Esophagus muscularis mucosa (tissue), 4 donors: ENCODE results near the gene OTOGL. TPM values are rescaled to one million over a fixed set of nuclear protein-coding genes. Genes with fewer than 3 reads are reported as not detected.

Experiments used
- DNase-seq: peaks from one replicate; pipeline ENCODE4 v3.0.0-alpha.2; 2017; ENCODE audit errors: extremely low spot score
- H3K27ac ChIP-seq, 4 donors: fragments of 200-600 bp; sonication (generic); replicated peaks in 1 of 4; 1 replicate in 3 of 4; 2 replicates in 1 of 4; pipeline ENCODE4 v1.5.1; 2016 to 2019; ENCODE audit warnings: mild to moderate bottlenecking in 1 of 4
- H3K27me3 ChIP-seq, 4 donors: fragments of 200-600 bp; sonication (generic); one replicate each; pipeline versions ENCODE4 v1.5.1 to v1.6.0; 2016 to 2019
- H3K36me3 ChIP-seq, 4 donors: fragments of 200-600 bp; sonication (generic); one replicate each; pipeline ENCODE4 v1.5.1; 2016 to 2019
- H3K4me1 ChIP-seq, 4 donors: fragments of 200-600 bp; sonication (generic); one replicate each; pipeline ENCODE4 v1.5.1; 2016 to 2019
- H3K4me3 ChIP-seq, 4 donors: fragments of 200-600 bp; sonication (generic); 1 replicate in 2 of 4; 2 replicates in 2 of 4; pipeline ENCODE4 v1.5.1; 2016 to 2019; ENCODE audit warnings: mild to moderate bottlenecking in 4 of 4, moderate library complexity in 1 of 4
- H3K9me3 ChIP-seq, 4 donors: fragments of 200-600 bp; sonication (generic); 1 replicate in 3 of 4; 2 replicates in 1 of 4; pipeline ENCODE4 v1.5.1; 2016 to 2019
- EP300 ChIP-seq: sonication (generic); formaldehyde crosslinking; IDR thresholded peaks from one replicate; pipeline ENCODE4 v1.6.1; 2017; ENCODE audit warnings: antibody characterized with exemption
- POLR2A ChIP-seq: fragments of 450-650 bp; IDR thresholded peaks from one replicate; pipeline ENCODE4 v1.6.1; 2017; ENCODE audit warnings: antibody characterized with exemption, moderate library complexity, mild to moderate bottlenecking, low read depth
- POLR2AphosphoS5 ChIP-seq, 2 donors: sonication (generic); formaldehyde crosslinking; IDR thresholded peaks; one replicate each; pipeline ENCODE4 v1.6.1; 2017; ENCODE audit warnings: antibody characterized with exemption in 2 of 2
- WGBS: methylation state at CpG from one replicate; pipeline ENCODE4 v1.1.5; 2018; 5-methylcytosine and 5-hydroxymethylcytosine counted together
- intact Hi-C: fragments of 100-400 bp; cut with DNase I; formaldehyde crosslinking; loops from one replicate; pipeline ENCODE4 v1.15.1; 2023
- total RNA-seq, 4 donors: library from RNA; depleted of rRNA; stranded (reverse); fragments of >200 nt; gene quantifications; one replicate each; pipeline versions ENCODE4 v1.1.0 to v1.2.1, GENCODE V29; 2016
- TF ChIP-seq, protein P1 (sequence below), 3 experiments: fragments of 200-600 bp in 2 of 3; fragments of 450-650 bp in 1 of 3; sonication (generic) in 2 of 3; IDR thresholded peaks; one replicate each; pipeline ENCODE4 v1.5.1; 2017 to 2019; ENCODE audit warnings: antibody characterized with exemption in 3 of 3, mild to moderate bottlenecking in 2 of 3, moderate library complexity in 1 of 3

Gene OTOGL
- total RNA-seq, 4 donors from 2014 or later, result 0.83 to 2.0 (median 1.6) TPM

DNA sequence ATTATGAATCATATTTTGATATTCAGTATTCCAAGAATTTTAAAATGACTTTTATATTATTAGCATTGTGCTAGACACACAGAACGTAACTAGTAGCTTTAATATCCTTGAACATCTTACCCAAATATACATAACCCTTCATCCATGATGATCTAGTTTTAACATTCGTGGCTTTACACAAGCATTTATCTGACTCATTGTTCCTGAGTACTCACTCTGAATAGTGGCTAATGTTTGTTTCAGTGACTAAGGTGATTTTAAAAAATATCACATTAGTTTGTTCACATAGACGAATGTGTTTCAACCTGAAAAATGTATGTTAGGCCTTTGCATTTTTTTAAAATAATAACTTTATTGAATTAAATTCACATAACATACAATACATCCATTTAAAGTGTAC, 264.7 kb downstream of the OTOGL start:
- H3K4me3 ChIP-seq, result no peak overlapping the region
- H3K27ac ChIP-seq, result no peak overlapping the region
- H3K36me3 ChIP-seq, result no peaks in the 10 kb centered on the region
- H3K9me3 ChIP-seq, result no peaks in the 10 kb centered on the region
- no peaks in the 10 kb centered on the region for H3K4me1 ChIP-seq
- 88% methylated on average over 3 of the region's 3 CpGs for WGBS
- TF ChIP-seq POLR2A (no peak), EP300 (no peak), POLR2AphosphoS5 (IDR thresholded peaks at IDR 0.05) (no peak)
- TF ChIP-seq, protein P1, sequence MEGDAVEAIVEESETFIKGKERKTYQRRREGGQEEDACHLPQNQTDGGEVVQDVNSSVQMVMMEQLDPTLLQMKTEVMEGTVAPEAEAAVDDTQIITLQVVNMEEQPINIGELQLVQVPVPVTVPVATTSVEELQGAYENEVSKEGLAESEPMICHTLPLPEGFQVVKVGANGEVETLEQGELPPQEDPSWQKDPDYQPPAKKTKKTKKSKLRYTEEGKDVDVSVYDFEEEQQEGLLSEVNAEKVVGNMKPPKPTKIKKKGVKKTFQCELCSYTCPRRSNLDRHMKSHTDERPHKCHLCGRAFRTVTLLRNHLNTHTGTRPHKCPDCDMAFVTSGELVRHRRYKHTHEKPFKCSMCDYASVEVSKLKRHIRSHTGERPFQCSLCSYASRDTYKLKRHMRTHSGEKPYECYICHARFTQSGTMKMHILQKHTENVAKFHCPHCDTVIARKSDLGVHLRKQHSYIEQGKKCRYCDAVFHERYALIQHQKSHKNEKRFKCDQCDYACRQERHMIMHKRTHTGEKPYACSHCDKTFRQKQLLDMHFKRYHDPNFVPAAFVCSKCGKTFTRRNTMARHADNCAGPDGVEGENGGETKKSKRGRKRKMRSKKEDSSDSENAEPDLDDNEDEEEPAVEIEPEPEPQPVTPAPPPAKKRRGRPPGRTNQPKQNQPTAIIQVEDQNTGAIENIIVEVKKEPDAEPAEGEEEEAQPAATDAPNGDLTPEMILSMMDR (IDR thresholded peaks at IDR 0.05), result no peak
- H3K27me3 ChIP-seq, result no peaks in the 10 kb centered on the region
- intact Hi-C loops, result no loop called here
- no peak for DNase-seq

DNA sequence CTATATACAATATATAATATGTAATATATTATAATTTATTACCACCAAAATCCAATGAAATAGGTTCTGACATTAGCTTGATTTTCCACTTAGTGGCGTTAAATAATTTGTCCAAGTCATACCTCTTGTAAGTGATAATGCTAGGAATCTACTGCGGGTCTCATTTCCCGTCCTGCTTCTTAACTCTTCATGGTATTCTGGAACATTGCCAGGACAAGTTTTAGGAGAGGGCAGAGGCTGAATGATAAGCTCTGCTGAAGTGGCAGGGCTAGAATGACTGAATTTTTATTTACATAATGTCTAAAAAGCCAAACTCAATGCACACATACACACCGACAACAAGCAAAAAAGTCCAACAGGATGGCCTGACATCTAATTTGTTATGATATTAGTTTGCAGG, 274.3 kb downstream of the OTOGL start:
- Histone ChIP-seq H3K27ac (no peak overlapping the region), H3K4me3 (no peak overlapping the region), H3K27me3 (no peaks in the 10 kb centered on the region), H3K36me3 (no peaks in the 10 kb centered on the region), H3K4me1 (no peaks in the 10 kb centered on the region), H3K9me3 (no peaks in the 10 kb centered on the region)
- WGBS, result 81% methylated on average over 4 of the region's 4 CpGs
- no peak for DNase-seq
- intact Hi-C loops, result no loop called here
- TF ChIP-seq EP300 (no peak), POLR2AphosphoS5 (IDR thresholded peaks at IDR 0.05) (no peak), POLR2A (no peak)
- TF ChIP-seq, protein P1 (IDR thresholded peaks at IDR 0.05), result no peak

- intact Hi-C loops, result no loop called here
- H3K9me3 ChIP-seq, result no peaks in the 10 kb centered on the region
- DNase-seq, result no peak
- no peak overlapping the region for H3K27ac ChIP-seq
- no peaks in the 10 kb centered on the region for H3K27me3 ChIP-seq
- TF ChIP-seq, protein P1 (IDR thresholded peaks at IDR 0.05), result no peak
- no peak for TF ChIP-seq EP300
- TF ChIP-seq POLR2AphosphoS5 (IDR thresholded peaks at IDR 0.05), result no peak
- TF ChIP-seq POLR2A, result no peak
- H3K36me3 ChIP-seq, result no peaks in the 10 kb centered on the region
- H3K4me1 ChIP-seq, result no peaks in the 10 kb centered on the region
- H3K4me3 ChIP-seq, result no peak overlapping the region
These were observed 275.3 kb downstream of the OTOGL start for GRCh38 chr12:80374615-80375014.

DNA sequence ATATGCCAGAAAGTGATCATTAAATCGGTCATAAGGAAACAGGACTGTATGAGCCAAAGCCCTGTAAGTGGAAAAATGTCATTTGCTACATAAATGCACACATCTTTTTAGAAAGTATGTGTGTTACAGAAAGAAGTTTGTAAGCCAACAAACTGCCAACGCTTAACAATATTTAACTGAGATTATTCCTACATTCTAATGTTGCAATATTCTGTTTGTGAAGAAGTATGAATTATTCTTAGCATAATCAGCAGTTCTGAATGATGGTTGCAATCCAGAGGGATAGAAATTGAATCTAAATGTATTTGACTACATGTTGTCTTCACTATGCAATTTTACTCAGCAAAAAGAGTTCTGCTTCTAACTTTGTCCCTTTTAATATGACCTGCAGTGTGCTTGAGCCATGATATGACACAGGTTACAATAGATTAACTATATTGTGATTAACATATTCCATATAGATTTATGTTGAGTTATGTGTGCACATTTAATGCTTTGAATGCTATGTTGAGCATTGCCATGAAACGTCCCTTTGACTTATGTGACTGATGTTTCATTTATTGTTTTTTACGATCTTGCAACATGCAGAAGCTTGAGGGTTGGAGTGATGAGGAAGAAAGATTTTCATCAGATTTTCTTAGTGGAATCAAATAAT, 277.9 kb downstream of the OTOGL start:
- TF ChIP-seq POLR2A (no peak), POLR2AphosphoS5 (IDR thresholded peaks at IDR 0.05) (no peak), EP300 (no peak)
- TF ChIP-seq, protein P1 (IDR thresholded peaks at IDR 0.05), result no peak
- Histone ChIP-seq H3K9me3 (no peaks in the 10 kb centered on the region), H3K36me3 (no peaks in the 10 kb centered on the region), H3K4me1 (no peaks in the 10 kb centered on the region), H3K27me3 (no peaks in the 10 kb centered on the region), H3K27ac (no peak overlapping the region), H3K4me3 (no peak overlapping the region)
- DNase-seq, result no peak
- intact Hi-C loops, result no loop called here
- WGBS, result 79% methylated on average over 4 of the region's 4 CpGs

DNA sequence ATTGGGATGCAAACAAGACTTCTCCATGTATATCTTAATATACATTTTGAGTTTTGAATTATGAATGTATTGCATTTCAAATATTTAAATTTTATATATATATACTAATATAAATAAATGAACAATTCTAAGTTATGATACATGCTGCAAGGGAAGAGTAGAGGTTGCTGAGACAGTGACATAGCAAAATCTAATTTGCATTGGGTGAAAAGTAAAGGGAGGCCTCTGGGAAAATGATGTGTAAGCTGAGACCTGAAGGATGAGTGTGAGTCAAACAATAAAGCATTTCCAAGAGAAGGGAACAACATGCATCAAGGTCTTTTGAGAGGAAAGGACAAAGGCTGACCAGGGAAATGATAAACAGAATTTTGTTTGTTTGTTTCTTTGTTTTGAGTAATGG, 281.8 kb downstream of the OTOGL start:
- no peak for TF ChIP-seq EP300
- no peak for TF ChIP-seq POLR2AphosphoS5 (IDR thresholded peaks at IDR 0.05)
- TF ChIP-seq, protein P1 (IDR thresholded peaks at IDR 0.05), result no peak
- no peak for TF ChIP-seq POLR2A
- no peaks in the 10 kb centered on the region for H3K4me1 ChIP-seq
- no peaks in the 10 kb centered on the region for H3K36me3 ChIP-seq
- H3K27me3 ChIP-seq, result no peaks in the 10 kb centered on the region
- DNase-seq, result no peak
- intact Hi-C loops, result no loop called here
- no peak overlapping the region for H3K27ac ChIP-seq
- H3K4me3 ChIP-seq, result no peak overlapping the region
- H3K9me3 ChIP-seq, result no peaks in the 10 kb centered on the region
